K562 (cell line): ENCODE results near the gene ANKRD23. TPM values are rescaled to one million over a fixed set of nuclear protein-coding genes. Genes with fewer than 3 reads are reported as not detected.

Experiments
- CBFA2T2 ChIP-seq: fragments of 450-650 bp; conservative IDR thresholded peaks from 2 replicates; pipeline ENCODE4 v1.6.1; 2017; ENCODE audit warnings: mild to moderate bottlenecking
- CXXC5 ChIP-seq: fragments of 250-450 bp; sonication (Bioruptor Pico); IDR thresholded peaks from 2 replicates; pipeline ENCODE4 v1.8.0; 2022; ENCODE audit warnings: inconsistent platforms, mild to moderate bottlenecking, moderate library complexity
- ESRRA ChIP-seq: fragments of 450-650 bp; IDR thresholded peaks from 2 replicates; pipeline ENCODE4 v1.6.1; 2014; ENCODE audit warnings: low read depth, mild to moderate bottlenecking, moderate library complexity, borderline replicate concordance
- KDM5B ChIP-seq: fragments of 200-600 bp; sonication (generic); IDR thresholded peaks from 2 replicates; pipeline ENCODE4 v1.6.1; 2012; ENCODE audit warnings: low read depth, mild to moderate bottlenecking, moderate library complexity, low read length, control low read depth, inconsistent platforms; ENCODE audit not compliant: insufficient replicate concordance
- MYC ChIP-seq, 2 experiments: fragments of 250-450 bp in 1 of 2; sonication (Bioruptor Pico) in 1 of 2; IDR thresholded peaks; 2 replicates each; pipeline versions ENCODE4 v1.5.1 to v1.6.1; 2012 to 2021; ENCODE audit warnings: low read depth in 2 of 2, borderline replicate concordance in 1 of 2, improper control_type of control experiment in 1 of 2, low read length in 1 of 2, mild to moderate bottlenecking in 1 of 2, moderate library complexity in 1 of 2
- SMARCA4 ChIP-seq: fragments of 450-650 bp; IDR thresholded peaks from 2 replicates; pipeline ENCODE4 v1.6.1; 2016
- TEAD4 ChIP-seq, 2 experiments: sonication (generic) in 1 of 2; formaldehyde crosslinking in 1 of 2; IDR thresholded peaks; 2 replicates each; pipeline versions ENCODE4 v1.6.1 to v1.8.0; 2012 to 2022; ENCODE audit warnings: borderline replicate concordance in 1 of 2, inconsistent platforms in 1 of 2, low read length in 1 of 2, mild to moderate bottlenecking in 1 of 2, missing genetic modification reagents in 1 of 2
- ZEB2 ChIP-seq: fragments of 450-650 bp; IDR thresholded peaks from 2 replicates; pipeline ENCODE4 v1.6.1; 2016
- ZNF583 ChIP-seq: fragments of 250-450 bp; sonication (Bioruptor Pico); IDR thresholded peaks from 2 replicates; pipeline ENCODE4 v1.4.0; 2020
- ZNF695 ChIP-seq: fragments of 450-650 bp; formaldehyde crosslinking; IDR thresholded peaks from 2 replicates; pipeline ENCODE4 v1.4.0; 2020; ENCODE audit warnings: mild to moderate bottlenecking, moderate library complexity
- ZNF699 ChIP-seq: fragments of 250-450 bp; sonication (Bioruptor Pico); IDR thresholded peaks from 2 replicates; pipeline ENCODE4 v1.8.0; 2021; ENCODE audit warnings: mild to moderate bottlenecking, moderate library complexity; ENCODE audit not compliant: insufficient replicate concordance
- polyA plus RNA-seq, 8 experiments: library from polyadenylated mRNA; depleted of rRNA in 4 of 8; stranded (reverse) in 5 of 8; unstranded in 3 of 8; fragments of >200 nt; fragmentation: Nextera tagmentation in 2 of 8; fragmentation: Illumina TruSeq in 1 of 8; extraction: Ambion mirVana in 2 of 8; extraction: Trizol in 1 of 8; gene quantifications; 2 replicates each; pipeline versions ENCODE4 v1.2.1 to v1.2.3, GENCODE V29; 2011 to 2014; ENCODE audit warnings: inconsistent platforms in 1 of 8, missing spikeins in 1 of 8
- total RNA-seq, 7 experiments: library from RNA; depleted of rRNA in 6 of 7; stranded (reverse); fragments of >200 nt in 6 of 7; fragmentation: Illumina TruSeq in 2 of 7; extraction: Trizol in 2 of 7; gene quantifications; 2 replicates each; pipeline versions ENCODE4 v1.2.1 to v1.2.3, GENCODE V29; 2011 to 2021; ENCODE audit warnings: low replicate concordance in 1 of 7
- TF ChIP-seq, protein P1 (sequence below), 2 experiments: fragments of 200-800 bp in 1 of 2; sonication (Bioruptor generic) in 1 of 2; sonication (generic) in 1 of 2; formaldehyde crosslinking in 1 of 2; IDR thresholded peaks in 1 of 2; conservative IDR thresholded peaks in 1 of 2; 2 replicates each; pipeline versions ENCODE4 v1.5.0 to v1.6.1; 2016 to 2020; ENCODE audit warnings: missing compliant biosample characterization in 1 of 2, missing genetic modification characterization in 1 of 2, missing genetic modification reagents in 1 of 2
- TF ChIP-seq, protein P2 (sequence below): sonication (generic); formaldehyde crosslinking; IDR thresholded peaks from 2 replicates; pipeline ENCODE4 v1.8.0; 2022; ENCODE audit warnings: missing genetic modification reagents, mild to moderate bottlenecking, borderline replicate concordance
- TF ChIP-seq, protein P3 (sequence below), 2 experiments: fragments of 450-650 bp in 1 of 2; sonication (generic) in 1 of 2; formaldehyde crosslinking; conservative IDR thresholded peaks; 2 replicates each; pipeline versions ENCODE4 v1.4.0 to v1.8.1; 2020 to 2022; ENCODE audit warnings: mild to moderate bottlenecking in 1 of 2, missing genetic modification reagents in 1 of 2
- TF ChIP-seq, protein P4 (sequence below): fragments of 250-450 bp; sonication (Bioruptor Pico); IDR thresholded peaks from 2 replicates; pipeline ENCODE4 v1.4.0; 2020; ENCODE audit warnings: mild to moderate bottlenecking, moderate library complexity, borderline replicate concordance

Gene ANKRD23
- total and polyA plus RNA-seq, 9 of the 15 experiments (the other 6 are each of a cell fraction or from before 2014, with no cell fraction given): 0.32 to 4.8 (median 2.8) TPM

DNA sequence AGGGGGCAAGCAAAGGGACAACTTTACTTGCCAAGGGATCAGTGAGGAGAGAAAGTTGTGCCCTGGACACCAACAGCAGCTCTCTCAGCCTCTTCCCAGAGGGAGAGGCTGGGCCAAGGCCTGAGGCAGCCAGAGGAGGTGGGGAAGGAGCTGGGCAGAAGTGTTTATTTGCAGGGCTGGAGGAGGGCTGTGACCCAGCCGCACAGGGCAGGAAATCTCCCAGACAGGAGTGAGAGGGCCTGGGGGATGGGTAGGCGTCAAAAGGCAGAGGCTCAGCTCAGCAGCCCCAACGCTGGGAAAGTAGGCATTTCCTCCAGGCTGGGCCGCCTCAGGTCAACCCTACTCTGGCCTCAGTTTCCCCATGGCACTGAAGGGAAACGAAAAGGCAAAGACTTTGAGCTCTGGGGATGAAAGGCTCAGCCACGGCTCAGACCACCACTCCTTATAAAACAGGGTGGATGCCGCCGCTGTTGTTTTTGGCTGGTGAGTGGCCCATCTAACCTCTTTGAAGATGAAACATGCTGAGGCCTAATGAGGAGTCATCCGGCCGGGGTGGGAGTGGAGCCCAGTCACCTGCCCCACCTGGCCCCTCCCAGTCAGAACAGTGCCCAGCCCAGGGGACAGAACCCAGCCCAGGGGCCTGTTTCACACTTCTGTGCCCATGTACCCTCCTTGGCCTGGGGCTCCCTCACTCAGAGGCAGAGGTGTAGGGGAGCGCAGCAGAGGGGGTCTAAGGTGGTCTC, 47.9 kb upstream of the ANKRD23 start (continued):
- TF ChIP-seq TEAD4 (IDR thresholded peaks at IDR 0.05; ENCODE audit: low read length): no peak
- TF ChIP-seq TEAD4 (CRISPR knock-in tag; IDR thresholded peaks at IDR 0.05; ENCODE audit: borderline replicate concordance): no peak
- TF ChIP-seq, protein P1, sequence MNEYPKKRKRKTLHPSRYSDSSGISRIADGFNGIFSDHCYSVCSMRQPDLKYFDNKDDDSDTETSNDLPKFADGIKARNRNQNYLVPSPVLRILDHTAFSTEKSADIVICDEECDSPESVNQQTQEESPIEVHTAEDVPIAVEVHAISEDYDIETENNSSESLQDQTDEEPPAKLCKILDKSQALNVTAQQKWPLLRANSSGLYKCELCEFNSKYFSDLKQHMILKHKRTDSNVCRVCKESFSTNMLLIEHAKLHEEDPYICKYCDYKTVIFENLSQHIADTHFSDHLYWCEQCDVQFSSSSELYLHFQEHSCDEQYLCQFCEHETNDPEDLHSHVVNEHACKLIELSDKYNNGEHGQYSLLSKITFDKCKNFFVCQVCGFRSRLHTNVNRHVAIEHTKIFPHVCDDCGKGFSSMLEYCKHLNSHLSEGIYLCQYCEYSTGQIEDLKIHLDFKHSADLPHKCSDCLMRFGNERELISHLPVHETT (CRISPR knock-in tag; conservative IDR thresholded peaks at IDR 0.05 in 1 of 2, IDR thresholded peaks at IDR 0.05 in 1 of 2): peak in 1 of 2 experiments; percentile 40; a peak in 1 of 4 replicates
- TF ChIP-seq ZNF699 (CRISPR knock-in tag): no peak
- TF ChIP-seq ZNF695 (CRISPR knock-in tag): peak; percentile 35; the same call in 1 of the 2 replicates
- TF ChIP-seq CBFA2T2: no peak
- 0 out of 2 replicates have a peak, but pooled peaks have one; percentile 34 for TF ChIP-seq ZNF583 (CRISPR knock-in tag)
- TF ChIP-seq CXXC5 (CRISPR knock-in tag): peak; percentile 40
- peak; percentile 4 for TF ChIP-seq KDM5B
- TF ChIP-seq MYC (IDR thresholded peaks at IDR 0.05; ENCODE audit: low read depth, low read length): no peak
- no peak for TF ChIP-seq MYC (CRISPR knock-in tag; IDR thresholded peaks at IDR 0.05; ENCODE audit: borderline replicate concordance, low read depth)
- TF ChIP-seq, protein P2, sequence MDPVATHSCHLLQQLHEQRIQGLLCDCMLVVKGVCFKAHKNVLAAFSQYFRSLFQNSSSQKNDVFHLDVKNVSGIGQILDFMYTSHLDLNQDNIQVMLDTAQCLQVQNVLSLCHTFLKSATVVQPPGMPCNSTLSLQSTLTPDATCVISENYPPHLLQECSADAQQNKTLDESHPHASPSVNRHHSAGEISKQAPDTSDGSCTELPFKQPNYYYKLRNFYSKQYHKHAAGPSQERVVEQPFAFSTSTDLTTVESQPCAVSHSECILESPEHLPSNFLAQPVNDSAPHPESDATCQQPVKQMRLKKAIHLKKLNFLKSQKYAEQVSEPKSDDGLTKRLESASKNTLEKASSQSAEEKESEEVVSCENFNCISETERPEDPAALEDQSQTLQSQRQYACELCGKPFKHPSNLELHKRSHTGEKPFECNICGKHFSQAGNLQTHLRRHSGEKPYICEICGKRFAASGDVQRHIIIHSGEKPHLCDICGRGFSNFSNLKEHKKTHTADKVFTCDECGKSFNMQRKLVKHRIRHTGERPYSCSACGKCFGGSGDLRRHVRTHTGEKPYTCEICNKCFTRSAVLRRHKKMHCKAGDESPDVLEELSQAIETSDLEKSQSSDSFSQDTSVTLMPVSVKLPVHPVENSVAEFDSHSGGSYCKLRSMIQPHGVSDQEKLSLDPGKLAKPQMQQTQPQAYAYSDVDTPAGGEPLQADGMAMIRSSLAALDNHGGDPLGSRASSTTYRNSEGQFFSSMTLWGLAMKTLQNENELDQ (CRISPR knock-in tag): 0 out of 2 replicates have a peak, but pooled peaks have one; percentile 46
- TF ChIP-seq, protein P3, sequence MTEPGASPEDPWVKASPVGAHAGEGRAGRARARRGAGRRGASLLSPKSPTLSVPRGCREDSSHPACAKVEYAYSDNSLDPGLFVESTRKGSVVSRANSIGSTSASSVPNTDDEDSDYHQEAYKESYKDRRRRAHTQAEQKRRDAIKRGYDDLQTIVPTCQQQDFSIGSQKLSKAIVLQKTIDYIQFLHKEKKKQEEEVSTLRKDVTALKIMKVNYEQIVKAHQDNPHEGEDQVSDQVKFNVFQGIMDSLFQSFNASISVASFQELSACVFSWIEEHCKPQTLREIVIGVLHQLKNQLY (CRISPR knock-in tag; conservative IDR thresholded peaks at IDR 0.05): no peak
- no peak for TF ChIP-seq ZEB2
- no peak for TF ChIP-seq SMARCA4
- TF ChIP-seq, protein P4, sequence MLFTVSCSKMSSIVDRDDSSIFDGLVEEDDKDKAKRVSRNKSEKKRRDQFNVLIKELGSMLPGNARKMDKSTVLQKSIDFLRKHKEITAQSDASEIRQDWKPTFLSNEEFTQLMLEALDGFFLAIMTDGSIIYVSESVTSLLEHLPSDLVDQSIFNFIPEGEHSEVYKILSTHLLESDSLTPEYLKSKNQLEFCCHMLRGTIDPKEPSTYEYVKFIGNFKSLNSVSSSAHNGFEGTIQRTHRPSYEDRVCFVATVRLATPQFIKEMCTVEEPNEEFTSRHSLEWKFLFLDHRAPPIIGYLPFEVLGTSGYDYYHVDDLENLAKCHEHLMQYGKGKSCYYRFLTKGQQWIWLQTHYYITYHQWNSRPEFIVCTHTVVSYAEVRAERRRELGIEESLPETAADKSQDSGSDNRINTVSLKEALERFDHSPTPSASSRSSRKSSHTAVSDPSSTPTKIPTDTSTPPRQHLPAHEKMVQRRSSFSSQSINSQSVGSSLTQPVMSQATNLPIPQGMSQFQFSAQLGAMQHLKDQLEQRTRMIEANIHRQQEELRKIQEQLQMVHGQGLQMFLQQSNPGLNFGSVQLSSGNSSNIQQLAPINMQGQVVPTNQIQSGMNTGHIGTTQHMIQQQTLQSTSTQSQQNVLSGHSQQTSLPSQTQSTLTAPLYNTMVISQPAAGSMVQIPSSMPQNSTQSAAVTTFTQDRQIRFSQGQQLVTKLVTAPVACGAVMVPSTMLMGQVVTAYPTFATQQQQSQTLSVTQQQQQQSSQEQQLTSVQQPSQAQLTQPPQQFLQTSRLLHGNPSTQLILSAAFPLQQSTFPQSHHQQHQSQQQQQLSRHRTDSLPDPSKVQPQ (CRISPR knock-in tag): 0 out of 2 replicates have a peak, but pooled peaks have one; percentile 29
- TF ChIP-seq ESRRA: no peak
